ENCODE data around the gene AHCYL2.

DNA sequence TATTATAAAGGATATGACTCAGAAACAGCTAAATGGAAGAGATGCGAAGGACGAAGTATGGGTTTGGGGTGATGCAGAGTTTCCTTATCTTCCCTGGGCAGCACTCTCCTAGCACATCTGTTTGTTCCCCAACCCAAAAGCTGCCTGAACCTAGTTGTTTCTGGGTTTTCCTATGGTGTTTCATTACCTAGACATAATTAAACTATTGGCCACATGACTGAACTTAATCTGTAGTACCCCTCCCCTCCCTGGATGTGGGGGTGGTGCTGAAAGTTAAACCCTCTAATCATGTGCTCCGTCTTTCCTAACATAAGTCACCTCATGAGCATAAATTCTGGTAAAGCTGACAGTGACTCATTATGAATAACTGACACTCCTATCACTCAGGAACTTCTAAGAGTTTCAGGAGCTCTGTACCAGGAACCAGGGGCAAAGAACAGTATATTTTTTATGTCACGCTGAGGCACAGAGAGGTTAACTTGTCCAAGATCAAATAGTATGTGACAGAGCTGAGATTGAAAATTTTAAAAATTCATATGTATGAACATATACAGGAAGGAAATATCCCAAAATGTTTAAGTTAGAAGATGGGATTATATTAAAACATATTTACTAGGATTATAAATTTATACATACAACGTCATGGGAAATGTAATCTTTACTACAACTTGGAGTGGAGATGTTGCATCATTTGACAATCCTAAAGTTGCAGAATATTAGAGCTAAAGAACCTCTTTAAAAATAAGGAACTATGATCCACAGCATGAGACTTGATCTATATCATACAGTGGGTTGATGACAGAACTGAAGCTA lies 214.2 kb downstream of the AHCYL2 start:
- TF ChIP-seq EZH2phosphoT487 (conservative IDR thresholded peaks at IDR 0.05; ENCODE audit: low read length): no peak
- TF ChIP-seq, protein P1, sequence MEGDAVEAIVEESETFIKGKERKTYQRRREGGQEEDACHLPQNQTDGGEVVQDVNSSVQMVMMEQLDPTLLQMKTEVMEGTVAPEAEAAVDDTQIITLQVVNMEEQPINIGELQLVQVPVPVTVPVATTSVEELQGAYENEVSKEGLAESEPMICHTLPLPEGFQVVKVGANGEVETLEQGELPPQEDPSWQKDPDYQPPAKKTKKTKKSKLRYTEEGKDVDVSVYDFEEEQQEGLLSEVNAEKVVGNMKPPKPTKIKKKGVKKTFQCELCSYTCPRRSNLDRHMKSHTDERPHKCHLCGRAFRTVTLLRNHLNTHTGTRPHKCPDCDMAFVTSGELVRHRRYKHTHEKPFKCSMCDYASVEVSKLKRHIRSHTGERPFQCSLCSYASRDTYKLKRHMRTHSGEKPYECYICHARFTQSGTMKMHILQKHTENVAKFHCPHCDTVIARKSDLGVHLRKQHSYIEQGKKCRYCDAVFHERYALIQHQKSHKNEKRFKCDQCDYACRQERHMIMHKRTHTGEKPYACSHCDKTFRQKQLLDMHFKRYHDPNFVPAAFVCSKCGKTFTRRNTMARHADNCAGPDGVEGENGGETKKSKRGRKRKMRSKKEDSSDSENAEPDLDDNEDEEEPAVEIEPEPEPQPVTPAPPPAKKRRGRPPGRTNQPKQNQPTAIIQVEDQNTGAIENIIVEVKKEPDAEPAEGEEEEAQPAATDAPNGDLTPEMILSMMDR (IDR thresholded peaks at IDR 0.05; ENCODE audit: insufficient read depth, low read length, poor library complexity, severe bottlenecking): no peak

Data from SU-DHL-6 (cell line).